Right lung (tissue), 5 donors: ENCODE measurements around the gene DEFB124. TPM values are rescaled to one million over a fixed set of nuclear protein-coding genes. Genes with fewer than 3 reads are reported as not detected.
"Not testable (repeated sequence)": the region's sequence is repeated elsewhere in the genome, so short reads cannot be mapped to it uniquely, and the experiment has no call there.

Experiments used
- DNase-seq, 2 donors: peaks; one replicate each; pipeline ENCODE4 v3.0.0-alpha.2; 2013
- polyA plus RNA-seq, 5 donors: library from polyadenylated mRNA; unstranded; fragments of 120-200 nt; gene quantifications; one replicate each; pipeline versions ENCODE4 v1.2.1 to v1.2.3, GENCODE V29; 2013; ENCODE audit warnings: inconsistent platforms in 1 of 5, low replicate concordance in 1 of 5; ENCODE audit not compliant: insufficient read length in 5 of 5, insufficient read depth in 1 of 5

The DEFB124 gene
- polyA plus RNA-seq, 5 donors = 0.26 to 2.1 (median 0.67) TPM

DNA sequence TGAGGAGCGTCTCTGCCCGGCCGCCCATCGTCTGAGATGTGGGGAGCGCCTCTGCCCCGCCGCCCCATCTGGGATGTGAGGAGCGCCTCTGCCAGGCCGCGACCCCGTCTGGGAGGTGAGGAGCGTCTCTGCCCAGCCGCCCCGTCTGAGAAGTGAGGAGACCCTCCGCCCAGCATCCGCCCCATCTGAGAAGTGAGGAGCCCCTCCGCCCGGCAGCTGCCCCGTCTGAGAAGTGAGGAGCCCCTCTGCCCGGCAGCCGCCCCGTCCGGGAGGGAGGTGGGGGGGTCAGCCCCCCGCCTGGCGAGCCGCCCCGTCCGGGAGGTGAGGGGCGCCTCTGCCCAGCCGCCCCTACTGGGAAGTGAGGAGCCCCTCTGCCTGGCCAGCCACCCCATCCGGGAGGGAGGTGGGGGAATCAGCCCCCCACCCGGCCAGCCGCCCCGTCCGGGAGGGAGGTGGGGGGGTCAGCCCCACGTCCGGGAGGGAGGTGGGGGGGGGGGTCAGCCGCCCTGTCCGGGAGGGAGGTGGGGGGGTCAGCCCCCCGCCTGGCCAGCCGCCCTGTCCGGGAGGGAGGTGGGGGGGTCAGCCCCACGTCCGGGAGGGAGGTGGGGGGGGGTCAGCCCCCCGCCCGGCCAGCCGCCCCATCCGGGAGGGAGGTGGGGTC, 47.9 kb downstream of the DEFB124 start:
- not testable (repeated sequence) for DNase-seq

DNA sequence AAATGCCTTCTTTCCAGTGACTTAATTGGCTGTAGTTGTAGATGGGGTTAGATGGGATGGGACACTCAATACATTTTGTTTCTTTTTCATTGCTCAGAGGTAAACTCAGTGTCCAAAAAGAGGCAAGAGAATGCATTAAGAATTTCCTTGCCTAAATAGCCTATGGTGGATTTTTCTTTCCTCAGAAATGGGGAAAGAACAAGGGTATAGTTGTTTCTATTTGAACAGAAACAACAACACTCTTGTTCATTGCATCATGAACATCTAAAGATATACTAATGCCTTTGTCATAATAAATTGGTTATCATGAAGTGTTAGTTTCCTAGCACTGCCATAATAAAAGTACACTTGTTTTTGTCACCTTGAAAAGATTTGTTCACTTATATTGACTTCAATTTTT, 49.1 kb downstream of the DEFB124 start:
- DNase-seq = no peak

DNA sequence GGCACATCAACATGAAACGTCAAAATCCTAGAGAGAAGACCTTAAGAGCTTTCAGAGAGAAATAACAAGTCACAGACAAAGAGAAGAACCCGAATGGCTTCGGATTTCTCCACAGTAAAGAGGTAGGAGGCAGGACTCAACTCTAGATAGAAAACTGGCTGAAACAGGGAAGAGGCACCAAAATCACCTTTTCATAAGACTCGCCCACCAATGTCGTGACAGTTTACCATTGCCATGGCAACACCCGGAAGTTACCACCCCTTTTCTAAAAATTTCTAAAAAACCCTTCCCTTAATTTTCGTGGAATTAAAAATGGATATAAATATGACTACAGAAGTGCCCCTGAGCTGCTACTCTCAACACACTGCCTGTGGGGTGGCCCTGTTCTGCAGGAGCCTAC, 56.6 kb downstream of the DEFB124 start:
- no peak for DNase-seq

DNA sequence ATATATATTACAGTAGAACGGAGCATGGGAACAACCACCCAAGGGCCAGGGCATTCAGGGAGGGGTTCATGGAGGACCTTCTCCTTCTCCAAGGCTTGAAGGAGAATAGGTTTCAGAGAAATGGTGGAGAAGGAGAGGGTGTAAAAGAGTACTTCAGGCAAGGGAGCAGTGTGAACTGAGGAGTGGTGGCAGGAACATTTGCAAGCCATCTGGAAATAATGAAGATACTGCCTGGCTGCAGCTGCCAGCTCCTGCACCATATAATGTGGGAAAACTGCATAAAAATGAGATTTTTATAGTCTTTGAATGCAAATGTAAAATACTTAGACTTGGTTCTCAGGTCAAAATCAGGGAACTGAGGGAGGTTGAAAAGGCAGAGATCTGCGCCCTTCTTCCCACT, 59.3 kb downstream of the DEFB124 start:
- DNase-seq = no peak

Other genes with a start within 250 kb of the DEFB124 start
- not detected for gene DEFB115, start 217.5 kb downstream of the DEFB124 start, polyA plus RNA-seq
- gene DEFB116, start 166.5 kb downstream of the DEFB124 start, polyA plus RNA-seq = not detected
- gene DEFB118, start 106.5 kb downstream of the DEFB124 start, polyA plus RNA-seq = not detected
- not detected for gene DEFB119, start 84.5 kb downstream of the DEFB124 start, polyA plus RNA-seq
- gene DEFB121, start 68.9 kb downstream of the DEFB124 start, polyA plus RNA-seq = not detected
- not detected for gene DEFB123, start 34.5 kb downstream of the DEFB124 start, polyA plus RNA-seq
- 1 to 10 TPM; 5.2 to 9.1 (median 8.9) TPM for gene REM1, start 161 bp upstream of the DEFB124 start, polyA plus RNA-seq
- gene HM13, start 39.3 kb upstream of the DEFB124 start, polyA plus RNA-seq = 100 to 1,000 TPM in 2 of 5 donors, 10 to 100 TPM in 3; 89.6 to 130 (median 99.0) TPM
- 100 to 1,000 TPM in 3 of 5 donors, 10 to 100 TPM in 2; 63.0 to 180 (median 130) TPM for gene ID1, start 130.2 kb upstream of the DEFB124 start, polyA plus RNA-seq
- 10 to 100 TPM; 19.7 to 30.3 (median 25.5) TPM for gene COX4I2, start 162.8 kb upstream of the DEFB124 start, polyA plus RNA-seq
- 10 to 100 TPM; 46.6 to 59.8 (median 55.4) TPM for gene BCL2L1, start 247.7 kb upstream of the DEFB124 start, polyA plus RNA-seq